GM21515 (cell line): Measurements from ENCODE around the gene ZBTB2.
"Not testable (repeated sequence)": the region's sequence is repeated elsewhere in the genome, so short reads cannot be mapped to it uniquely, and the experiment has no call there.

Source experiments
- ATAC-seq: cut with Tn5 transposase; IDR thresholded peaks from one replicate; pipeline ENCODE4 v1.9.1; 2021; ENCODE audit not compliant: unreplicated experiment

Gene ZBTB2

DNA sequence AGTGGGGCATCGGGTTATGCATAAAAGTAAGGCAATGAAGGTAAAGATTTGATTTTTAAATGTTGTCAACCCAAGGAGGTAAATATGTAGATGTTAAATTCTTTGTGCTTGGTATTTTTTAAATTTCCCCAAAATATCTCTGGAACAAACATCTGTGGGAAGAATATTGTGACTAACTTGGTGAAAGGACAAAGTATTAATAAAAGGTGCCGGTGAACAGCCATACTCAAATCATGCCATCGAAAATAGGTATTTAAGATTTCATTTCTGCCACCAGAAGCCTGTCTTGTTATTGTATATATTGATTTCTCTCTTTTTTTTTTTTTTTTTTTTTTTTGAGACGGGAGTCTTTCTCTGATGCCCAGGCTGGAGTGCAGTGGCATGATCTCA, 12.6 kb upstream of the ZBTB2 start:
- no peak for ATAC-seq

DNA sequence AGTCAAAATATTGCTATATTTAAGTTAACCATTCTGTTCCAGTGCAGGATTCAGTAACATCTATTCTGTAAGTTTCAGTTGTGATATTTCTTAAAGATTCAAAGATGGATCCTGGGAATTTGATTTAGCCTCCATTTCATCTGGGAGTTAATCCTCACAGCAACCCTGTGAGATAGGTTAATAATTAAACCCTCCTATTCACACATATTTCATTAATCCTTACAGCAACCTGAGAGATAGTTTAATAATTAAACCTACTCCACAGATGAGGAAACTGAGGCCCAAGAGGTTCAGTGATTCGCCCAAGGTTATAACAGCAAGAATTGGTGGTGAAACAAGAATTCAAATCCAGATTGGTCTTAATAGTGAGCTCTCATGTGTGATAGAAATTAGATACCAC, 10.9 kb upstream of the ZBTB2 start:
- no peak for ATAC-seq

DNA sequence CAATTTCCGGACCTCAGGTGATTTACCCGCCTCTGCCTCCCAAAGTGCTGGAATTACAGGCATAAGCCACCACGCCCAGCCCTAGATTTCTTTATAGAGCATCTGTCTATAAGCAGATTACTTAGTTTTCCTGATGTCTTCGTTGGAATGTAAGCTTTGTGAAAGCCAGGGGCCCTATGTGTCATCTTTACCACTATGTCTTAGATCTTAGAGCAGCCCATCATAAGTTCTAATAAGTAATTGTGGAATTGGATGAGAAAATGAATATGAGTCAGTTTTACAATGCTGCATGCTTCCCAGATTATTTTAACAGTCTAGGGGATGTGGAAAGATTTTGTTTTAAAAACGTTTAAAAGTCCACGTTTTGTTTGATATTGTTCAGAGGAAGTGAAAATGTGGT, 9.1 kb upstream of the ZBTB2 start:
- no peak for ATAC-seq

DNA sequence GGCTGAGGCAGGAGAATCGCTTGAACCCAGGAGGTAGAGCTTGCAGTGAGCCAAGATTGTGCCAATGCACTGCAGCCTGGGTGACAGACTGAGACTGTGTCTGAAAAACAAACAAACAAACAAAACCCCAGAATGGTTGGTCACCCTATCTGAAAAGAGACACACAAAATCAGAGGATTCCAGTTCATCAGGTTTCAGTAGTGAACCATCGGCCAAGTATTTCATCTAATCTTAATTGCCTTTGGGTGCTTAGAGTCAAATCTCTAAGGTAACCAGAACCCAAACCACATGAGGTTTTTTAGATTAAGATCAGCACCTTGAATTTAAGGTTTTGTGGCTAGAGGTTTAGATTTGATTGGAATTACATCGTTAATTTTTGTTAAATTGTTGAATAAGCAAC, 8.3 kb upstream of the ZBTB2 start:
- no peak for ATAC-seq

DNA sequence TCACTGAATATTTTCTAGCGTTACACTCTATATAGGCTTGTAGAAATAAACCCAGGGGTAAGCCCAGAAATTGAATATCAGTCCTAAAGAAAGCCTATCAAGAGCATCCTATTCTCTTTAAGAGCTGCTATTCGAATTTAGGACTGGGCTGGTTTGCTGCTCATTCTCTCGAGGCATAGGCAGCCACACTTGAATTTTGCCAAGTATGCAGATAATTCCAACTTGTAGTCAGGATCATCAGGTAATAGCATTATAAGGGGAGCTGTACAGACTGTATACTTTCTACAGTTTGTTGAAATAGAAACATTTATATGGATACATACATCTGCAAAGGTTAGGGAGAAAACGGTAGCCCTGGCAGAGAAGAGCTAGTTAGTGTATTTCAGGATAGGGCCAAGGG, 2.1 kb upstream of the ZBTB2 start:
- ATAC-seq = no peak

DNA sequence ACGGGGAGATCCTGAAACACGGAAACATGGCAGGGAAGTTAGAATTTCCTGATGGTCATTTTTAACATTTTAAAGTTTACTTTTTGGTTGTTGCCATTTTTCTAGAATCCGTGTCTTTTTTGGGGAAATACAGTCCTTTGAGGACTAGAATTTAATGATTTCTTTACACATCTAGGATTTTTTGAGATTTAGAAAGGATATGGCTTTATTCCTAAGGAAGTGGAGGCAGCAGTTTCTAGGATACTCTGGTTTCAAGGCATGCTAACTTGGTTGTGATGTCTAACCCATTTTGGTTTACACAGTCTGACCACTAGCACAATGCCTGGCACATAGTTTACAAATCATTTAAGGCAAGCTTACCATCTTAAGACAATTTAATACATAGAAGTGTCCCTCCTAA, 1.1 kb upstream of the ZBTB2 start:
- ATAC-seq = no peak

DNA sequence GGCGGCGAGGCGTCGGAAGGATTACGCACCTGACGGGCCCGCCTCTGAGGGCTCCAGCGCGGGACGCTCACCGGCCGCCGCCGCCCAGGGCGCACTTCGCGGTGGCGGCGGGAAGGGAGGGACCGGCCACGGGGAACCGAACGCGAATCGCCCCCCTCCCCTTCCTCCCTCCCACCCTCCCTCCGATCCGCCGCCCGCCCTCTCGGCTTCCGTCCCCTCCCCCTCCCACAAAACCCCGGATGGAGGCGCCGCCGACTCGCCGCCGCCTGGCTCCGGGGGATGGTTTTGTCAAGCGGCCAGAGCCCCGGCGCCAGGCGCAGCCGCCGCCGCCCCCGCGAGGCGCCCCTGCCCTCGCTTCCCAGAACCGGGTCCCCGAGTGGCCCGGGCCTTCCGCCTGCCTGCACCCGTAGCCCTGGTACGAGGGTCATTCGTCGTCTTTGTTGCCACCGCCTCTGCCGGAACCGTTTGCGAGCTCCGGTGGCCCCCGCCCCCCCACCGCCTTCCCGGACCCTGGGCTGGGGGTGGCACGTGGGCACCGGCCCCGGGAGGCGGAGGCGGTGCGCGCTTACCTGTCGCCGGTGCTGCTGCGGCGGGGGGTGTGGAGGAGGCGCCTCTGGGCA, 398 bp downstream of the ZBTB2 start:
- peak; percentile 12 for ATAC-seq

DNA sequence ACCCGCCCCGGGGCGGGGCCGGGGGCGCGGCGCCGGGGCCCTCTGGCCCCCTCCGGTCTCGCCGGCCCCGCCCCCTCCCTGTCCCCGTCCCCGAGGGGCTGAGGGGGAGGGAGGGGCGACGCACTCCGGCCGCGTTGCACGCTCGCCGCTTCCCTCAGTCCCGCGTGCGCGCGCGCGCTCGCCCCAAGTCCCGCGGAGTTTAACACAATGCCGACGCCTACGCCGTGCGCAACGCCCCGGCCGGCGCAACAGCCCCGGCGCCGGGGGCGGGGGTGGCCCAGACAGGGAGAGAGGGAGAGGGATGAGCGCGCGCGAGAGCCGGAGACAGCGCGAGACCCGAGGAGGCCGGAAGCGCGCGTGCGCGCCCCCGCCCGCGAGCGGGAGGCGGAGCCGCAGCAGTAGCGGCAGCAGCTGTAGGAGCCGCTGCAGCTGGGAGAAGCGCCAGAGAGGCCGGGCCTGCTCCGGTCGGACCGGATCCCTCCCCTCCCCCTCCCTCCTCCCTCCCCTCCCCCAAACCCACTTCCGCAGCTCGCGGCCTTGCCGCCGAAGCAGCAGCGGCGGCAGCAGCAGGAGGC, 996 bp downstream of the ZBTB2 start:
- peak; percentile 76 for ATAC-seq

DNA sequence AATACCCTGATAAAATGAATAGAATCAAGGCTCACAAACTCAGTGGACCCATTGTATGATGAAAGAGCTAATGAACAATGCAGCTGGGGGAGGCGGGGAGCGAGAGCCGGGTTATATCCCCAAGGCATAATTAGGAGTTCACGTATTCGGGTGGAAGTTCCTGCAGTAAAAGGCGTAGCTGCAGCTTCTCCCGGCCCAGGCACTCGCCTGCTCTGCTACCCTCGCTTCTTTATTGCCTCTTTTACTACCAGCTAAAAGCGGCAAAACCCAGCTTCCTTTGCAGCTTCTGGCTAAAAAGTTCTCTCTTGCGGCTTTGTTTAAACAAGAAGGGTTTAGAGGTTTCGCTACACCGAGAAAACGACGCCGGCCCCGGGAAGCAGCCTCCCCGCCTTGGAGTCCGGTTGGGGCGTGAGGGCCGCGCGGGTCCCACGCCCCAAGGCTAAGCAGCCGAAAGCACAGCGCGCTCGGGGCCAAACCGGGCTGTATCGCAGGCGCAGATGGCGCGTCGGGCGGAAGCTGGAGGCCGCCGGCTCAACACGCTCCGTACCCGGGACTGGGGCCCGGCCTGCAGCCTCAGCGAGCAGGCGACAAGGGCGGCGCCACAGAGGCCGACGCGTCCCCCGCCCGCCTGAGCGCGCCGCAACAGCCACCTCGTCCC, 1.6 kb downstream of the ZBTB2 start:
- peak; percentile 64 for ATAC-seq

DNA sequence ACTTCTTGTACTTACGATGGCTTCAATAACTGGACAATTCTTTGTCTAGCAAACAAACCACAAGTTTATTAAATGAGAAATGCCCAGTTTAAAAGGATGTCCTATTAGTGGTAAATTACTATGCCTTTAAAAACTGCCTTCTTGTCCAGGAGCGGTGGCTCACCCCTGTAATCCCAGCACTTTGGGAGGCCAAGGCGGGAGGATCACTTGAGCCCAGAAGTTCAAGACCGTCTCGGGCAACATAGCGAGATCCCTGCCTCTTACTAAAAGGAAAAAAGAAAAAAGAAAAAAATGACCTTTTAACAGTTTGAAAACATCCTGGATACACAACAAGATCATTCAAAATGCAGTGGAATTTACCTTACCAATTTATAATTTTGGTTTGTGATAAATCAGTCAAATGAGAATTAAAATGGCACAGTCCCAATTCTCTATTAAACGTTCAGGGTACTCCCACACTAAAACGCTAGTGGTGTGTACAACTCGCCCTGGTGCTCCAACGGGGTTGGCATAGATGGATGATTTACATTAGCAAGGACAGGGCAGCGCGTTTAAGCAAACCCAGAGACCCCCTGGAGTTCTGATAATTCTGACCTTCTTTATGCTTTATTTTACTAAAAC, 2.3 kb downstream of the ZBTB2 start:
- no peak for ATAC-seq

DNA sequence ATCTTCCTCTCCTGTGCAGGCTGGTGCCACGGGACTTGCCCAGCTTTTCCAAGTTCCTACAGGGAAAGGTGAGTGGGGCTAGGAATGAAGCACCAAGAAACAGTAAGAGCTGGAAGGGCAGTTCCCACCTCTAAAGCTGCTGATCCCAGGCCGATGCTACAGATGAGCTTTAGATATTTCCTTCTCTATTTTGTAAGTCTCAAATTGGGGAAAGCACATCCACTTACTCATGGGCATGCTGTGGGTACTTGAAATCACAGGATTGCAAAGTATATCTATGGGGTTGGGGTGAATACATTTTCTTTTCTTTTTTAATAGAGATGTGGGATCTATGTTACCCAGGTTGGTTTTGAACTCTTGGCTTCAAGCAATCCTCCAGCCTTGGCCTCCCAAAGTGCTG, 3.1 kb downstream of the ZBTB2 start:
- ATAC-seq = no peak

DNA sequence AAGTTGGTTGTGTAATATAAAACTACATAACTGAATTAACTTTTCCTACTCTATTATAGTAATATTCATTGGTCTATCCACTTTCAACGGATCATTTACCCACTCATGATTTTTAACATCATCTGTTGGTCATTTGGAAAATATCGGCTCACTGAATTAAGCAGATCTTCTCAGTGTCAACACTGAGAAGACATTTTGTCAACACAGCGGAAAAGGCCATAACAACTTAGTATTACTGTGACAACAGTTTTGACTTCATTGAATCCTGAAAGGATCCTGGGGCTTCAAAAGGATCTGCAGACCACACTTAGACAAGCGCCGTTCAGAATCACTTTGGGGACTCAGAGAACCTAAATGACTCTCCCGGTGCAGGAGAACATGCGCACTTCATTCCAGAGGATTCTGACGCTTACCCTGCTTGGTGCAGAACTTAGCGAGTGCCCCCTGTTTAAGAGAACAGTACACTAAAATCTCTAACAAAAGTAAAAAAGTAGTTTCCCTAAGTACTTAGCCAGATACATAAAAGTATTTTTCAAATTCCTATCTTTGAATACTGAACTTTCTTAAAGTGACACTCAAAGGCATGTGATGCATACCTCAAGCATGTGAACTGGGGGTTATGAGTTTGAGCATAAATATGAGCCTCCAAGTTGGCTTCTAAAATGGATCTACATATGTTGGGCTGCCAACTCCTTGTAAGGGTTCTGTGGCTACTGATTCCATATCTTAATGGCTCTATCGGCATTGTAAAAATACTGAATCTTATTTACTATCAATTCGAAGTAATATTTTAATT, 4.0 kb downstream of the ZBTB2 start:
- ATAC-seq = no peak

DNA sequence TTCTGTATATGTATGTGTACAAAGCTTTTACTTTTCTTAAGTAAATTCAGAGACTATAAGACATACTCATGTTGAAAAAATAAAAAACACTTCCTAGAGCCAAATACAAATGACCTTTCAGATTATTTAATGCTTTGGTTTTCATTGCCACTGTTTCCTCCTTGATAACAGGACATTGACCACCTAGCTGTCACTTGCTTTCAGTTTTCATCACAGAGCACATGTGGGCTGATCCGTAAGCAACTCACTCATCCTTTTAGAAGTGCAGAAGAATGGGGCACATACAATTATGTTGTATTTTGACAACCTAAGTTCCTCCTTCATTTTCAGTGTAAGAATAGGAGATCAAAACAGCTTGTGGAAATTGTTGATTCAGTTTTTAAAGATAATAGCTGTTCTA, 6.2 kb downstream of the ZBTB2 start:
- ATAC-seq = no peak

DNA sequence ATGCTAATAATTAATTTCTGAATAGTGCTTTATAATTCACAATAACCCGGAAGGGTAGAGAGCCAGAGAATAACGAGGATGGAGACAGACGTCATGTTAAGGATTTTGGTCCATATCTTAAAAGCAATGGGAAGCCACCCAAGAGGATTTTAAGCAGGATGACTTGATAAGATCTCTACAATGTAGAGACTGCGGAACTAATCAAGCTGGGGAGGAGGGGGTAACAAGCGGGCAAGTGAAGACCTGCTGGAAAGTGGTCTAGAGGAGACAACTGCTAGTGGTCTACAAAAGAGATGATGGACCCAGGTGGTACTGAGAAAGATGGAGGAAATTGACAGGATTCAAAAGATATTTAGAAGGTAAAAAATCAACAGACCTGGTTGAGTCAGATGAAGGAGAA, 7.2 kb downstream of the ZBTB2 start:
- ATAC-seq = no peak

DNA sequence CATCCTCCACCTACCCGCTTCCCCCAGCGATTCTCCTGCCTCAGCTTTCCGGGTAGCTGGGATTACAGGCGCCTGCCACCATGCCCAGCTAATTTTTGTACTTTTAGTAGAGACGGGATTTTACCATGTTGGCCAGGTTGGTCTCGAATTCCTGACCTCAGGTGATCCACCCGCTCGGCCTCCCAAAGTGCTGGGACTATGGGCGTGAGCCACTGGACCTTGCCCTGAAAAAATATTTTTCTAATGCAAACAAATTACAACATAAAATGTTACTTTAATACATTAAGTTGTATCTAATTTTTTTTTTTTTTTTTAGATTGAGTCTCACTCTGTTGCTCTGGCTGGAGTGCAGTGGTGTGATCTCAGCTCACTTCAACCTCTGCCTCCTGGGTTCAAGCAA, 8.7 kb downstream of the ZBTB2 start:
- ATAC-seq = not testable (repeated sequence)

DNA sequence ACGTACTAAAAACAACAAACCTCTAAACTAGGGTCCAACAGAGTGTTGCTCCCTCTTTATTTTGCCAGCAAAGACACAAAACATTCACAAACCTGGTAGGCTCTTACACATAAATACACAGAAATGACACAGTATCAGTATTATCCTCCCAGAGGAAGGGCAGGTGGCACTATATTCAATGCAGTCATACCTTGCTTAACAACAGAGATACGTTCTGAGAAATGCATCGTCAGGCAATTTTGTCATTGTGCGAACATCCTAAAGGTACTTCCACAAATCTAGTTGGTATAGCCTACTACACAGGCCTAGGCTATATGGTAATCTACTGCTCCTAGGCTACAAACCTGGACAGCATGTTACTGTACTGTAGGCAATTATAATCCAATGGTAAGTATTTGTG, 9.6 kb downstream of the ZBTB2 start:
- ATAC-seq = no peak

DNA sequence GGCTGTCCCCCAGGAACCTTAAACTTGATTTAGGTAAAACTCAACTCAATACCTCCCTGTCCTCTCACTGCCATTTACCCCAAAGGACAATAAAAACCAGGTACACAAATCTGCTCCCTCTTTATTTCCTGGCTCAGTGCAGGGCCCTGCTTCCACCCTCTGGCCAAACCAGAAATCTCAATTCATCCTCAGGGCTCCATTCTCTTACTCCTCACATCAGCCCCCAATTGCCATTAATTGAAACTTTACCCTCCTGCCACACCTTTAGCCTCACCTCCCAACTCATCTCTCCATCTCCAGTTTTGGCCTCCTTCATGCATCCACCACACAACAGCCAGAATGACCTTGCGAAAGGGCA, 10.5 kb downstream of the ZBTB2 start:
- ATAC-seq = no peak

DNA sequence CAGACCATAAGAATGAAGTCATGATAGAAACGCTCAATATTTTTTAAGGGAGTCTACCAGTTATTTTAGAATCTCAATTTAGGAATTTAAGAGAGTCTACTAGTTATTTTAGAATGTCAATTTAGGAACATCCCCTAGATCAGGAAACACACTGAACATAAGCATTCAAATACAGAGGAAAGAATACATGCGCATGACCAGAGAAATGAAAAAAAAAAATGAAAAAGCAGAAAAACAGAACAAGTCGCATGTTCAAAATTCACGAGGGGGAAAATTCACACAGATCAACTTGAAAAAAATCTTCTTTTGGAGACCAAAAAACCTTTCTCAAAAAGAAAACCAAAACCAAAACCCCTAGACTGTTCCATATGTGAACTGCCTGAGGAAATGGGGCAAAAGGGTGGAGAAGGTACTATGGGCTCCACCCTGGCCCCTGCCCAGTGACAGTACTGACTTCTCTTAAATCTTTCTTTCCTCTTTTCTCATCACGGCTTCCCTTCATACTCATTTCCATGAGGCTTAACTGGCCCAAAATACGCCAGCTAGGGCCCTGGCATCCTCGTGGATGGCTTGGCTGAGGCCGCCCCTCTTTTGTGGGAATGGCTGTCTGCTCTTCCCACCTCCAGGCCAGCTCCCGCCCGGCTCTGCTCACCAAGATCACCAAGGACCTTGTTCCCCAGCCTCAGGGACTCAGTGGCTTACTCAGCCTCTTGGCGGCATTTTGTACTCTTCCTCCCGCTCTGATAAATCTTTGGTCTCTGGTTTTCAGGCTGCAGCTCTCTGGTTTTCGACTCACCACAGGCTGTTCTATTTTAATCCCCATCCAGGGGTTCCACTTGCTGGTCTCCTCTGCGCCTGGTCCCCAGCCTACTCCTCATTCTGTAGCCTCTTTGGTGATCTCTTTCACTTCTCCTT, 11.2 kb downstream of the ZBTB2 start:
- peak; percentile 51 for ATAC-seq

DNA sequence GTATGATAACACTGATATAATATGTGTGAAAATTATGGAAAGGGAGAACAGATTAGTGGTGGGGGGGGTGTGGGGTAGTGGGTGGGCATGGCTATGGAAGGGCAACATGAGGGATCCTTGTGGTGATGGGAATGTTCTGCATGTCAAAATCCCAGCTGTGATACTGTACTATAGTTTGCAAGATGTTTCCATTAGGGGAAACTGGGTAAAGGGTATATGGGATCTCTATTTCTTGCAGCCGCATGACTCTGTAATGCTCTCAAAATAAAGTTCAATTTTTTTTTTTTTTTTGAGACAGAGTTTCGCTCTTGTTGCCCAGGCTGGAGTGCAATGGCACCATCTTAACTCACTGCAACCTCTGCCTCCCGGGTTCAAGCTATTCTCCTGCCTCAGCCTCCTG, 14.3 kb downstream of the ZBTB2 start:
- ATAC-seq = no peak

DNA sequence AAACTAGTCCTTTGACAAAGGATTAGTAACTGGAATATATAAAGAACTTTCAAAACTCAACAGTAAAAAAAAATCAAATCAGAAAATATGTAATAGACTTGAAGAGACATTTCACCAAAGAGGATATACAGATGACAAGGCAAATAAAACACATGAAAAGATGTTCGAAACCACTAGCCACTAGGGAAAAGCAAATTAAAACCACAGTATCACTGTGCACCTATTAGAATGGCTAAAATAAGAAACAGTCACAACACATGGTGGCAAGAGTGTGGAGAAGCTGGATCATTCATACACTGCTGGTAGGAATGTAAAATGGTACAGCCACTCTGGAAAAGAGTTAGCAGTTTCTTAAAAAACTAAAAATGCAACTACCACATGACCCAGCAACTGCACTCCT, 14.9 kb downstream of the ZBTB2 start:
- ATAC-seq = no peak

DNA sequence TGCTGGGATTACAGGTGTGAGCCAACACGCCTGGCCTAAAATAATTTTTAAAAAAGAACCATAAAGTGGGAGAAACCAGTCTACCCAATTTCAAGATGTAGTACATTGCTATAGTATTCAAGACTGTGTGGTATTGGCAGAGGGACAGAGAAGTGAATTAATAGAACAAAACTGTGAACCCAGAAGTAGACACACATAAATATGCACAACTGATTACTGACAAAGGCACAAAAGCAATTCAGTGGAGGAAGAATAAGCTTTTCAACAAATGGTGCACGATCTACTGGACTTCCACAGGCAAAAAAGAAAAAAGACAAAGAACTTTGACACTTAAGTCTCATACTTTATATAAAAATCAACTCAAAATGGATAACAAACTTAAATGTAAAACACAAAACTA, 15.5 kb downstream of the ZBTB2 start:
- ATAC-seq = no peak
